ENCODE data around the gene ZSCAN26. TPM values are rescaled to one million over a fixed set of nuclear protein-coding genes. Genes with fewer than 3 reads are reported as not detected.
"Not testable (repeated sequence)": the region's sequence is repeated elsewhere in the genome, so short reads cannot be mapped to it uniquely, and the experiment has no call there.

The ZSCAN26 gene
- total RNA-seq, 2 experiments from 2014 or later = 9.9 to 10.2 TPM

GRCh38 chr6:28303570-28303969 is 36.6 kb downstream of the ZSCAN26 start:
- CTCF ChIA-PET = no interaction called here
- H3K4me3 Mint-ChIP-seq = no peak overlapping the region
- POLR2A ChIA-PET = no interaction called here
- peaks cover 3% of the 10 kb centered on the region for H3K36me3 Mint-ChIP-seq (ENCODE audit: low read depth)
- H3K4me1 Mint-ChIP-seq = peaks cover 14% of the 10 kb centered on the region
- no peak overlapping the region for H3K27ac Mint-ChIP-seq
- peaks cover 6% of the 10 kb centered on the region for H3K27me3 Mint-ChIP-seq
- no peak for DNase-seq
- no peaks in the 10 kb centered on the region for H3K9me3 Mint-ChIP-seq

- POLR2A ChIA-PET; H3K36me3 Mint-ChIP-seq (ENCODE audit: low read depth); DNase-seq; H3K4me3 Mint-ChIP-seq; H3K27ac Mint-ChIP-seq; CTCF ChIA-PET; H3K9me3 Mint-ChIP-seq: not testable (repeated sequence)
- H3K4me1 Mint-ChIP-seq = peaks cover 14% of the 10 kb centered on the region
- H3K27me3 Mint-ChIP-seq = peaks cover 14% of the 10 kb centered on the region
Observed at GRCh38 chr6:28306363-28306762, 39.4 kb downstream of the ZSCAN26 start.

- Mint-ChIP-seq H3K9me3 (no peaks in the 10 kb centered on the region), H3K27me3 (peaks cover 19% of the 10 kb centered on the region), H3K4me3 (no peak overlapping the region), H3K36me3 (ENCODE audit: low read depth) (no peaks in the 10 kb centered on the region), H3K27ac (no peak overlapping the region), H3K4me1 (no peaks in the 10 kb centered on the region)
- DNase-seq = no peak
- CTCF ChIA-PET = no interaction called here
- POLR2A ChIA-PET = no interaction called here
Observed at GRCh38 chr6:28311139-28311823, 44.3 kb downstream of the ZSCAN26 start.

- Mint-ChIP-seq H3K4me1 (no peaks in the 10 kb centered on the region), H3K27ac (no peak overlapping the region), H3K27me3 (peaks cover 21% of the 10 kb centered on the region), H3K4me3 (no peak overlapping the region), H3K36me3 (ENCODE audit: low read depth) (no peaks in the 10 kb centered on the region), H3K9me3 (no peaks in the 10 kb centered on the region)
- ChIA-PET POLR2A (no interaction called here), CTCF (interaction anchor here (0.7 kb wide), 1 partner anchor 1693 kb away, joined by 4 read pairs; no protein-coding TSS in a partner anchor)
- DNase-seq = no peak
Observed at GRCh38 chr6:28312939-28313338, 46.0 kb downstream of the ZSCAN26 start.

- H3K9me3 Mint-ChIP-seq = no peaks in the 10 kb centered on the region
- ChIA-PET CTCF (no interaction called here), POLR2A (no interaction called here)
- H3K4me3 Mint-ChIP-seq = no peak overlapping the region
- peaks cover 10% of the 10 kb centered on the region for H3K27me3 Mint-ChIP-seq
- no peak overlapping the region for H3K27ac Mint-ChIP-seq
- no peaks in the 10 kb centered on the region for H3K4me1 Mint-ChIP-seq
- no peaks in the 10 kb centered on the region for H3K36me3 Mint-ChIP-seq (ENCODE audit: low read depth)
- no peak for DNase-seq
Observed at GRCh38 chr6:28315628-28316027, 48.7 kb downstream of the ZSCAN26 start.

- H3K27me3 Mint-ChIP-seq = peaks cover 13% of the 10 kb centered on the region
- POLR2A ChIA-PET = not testable (repeated sequence)
Observed at GRCh38 chr6:28317866-28318265, 50.9 kb downstream of the ZSCAN26 start.

GRCh38 chr6:28322661-28323060 is 55.7 kb downstream of the ZSCAN26 start:
- Mint-ChIP-seq H3K36me3 (ENCODE audit: low read depth) (peaks cover 15% of the 10 kb centered on the region), H3K27me3 (peaks cover 6% of the 10 kb centered on the region), H3K27ac (no peak overlapping the region), H3K4me3 (no peak overlapping the region), H3K9me3 (peaks cover 34% of the 10 kb centered on the region), H3K4me1 (no peaks in the 10 kb centered on the region)
- CTCF ChIA-PET = interaction anchor here (1.6 kb wide), 1 partner anchor 218 kb away, joined by 3 read pairs; no protein-coding TSS in a partner anchor
- no peak for DNase-seq
- POLR2A ChIA-PET = no interaction called here

More at GRCh38 chr6:28317866-28318265, 50.9 kb downstream of the ZSCAN26 start:
- H3K36me3 Mint-ChIP-seq (ENCODE audit: low read depth); CTCF ChIA-PET; H3K9me3 Mint-ChIP-seq; H3K4me1 Mint-ChIP-seq; H3K4me3 Mint-ChIP-seq; H3K27ac Mint-ChIP-seq; DNase-seq: not testable (repeated sequence)

GRCh38 chr6:28323813-28324424 is 57.0 kb downstream of the ZSCAN26 start:
- H3K27ac Mint-ChIP-seq = no peak overlapping the region
- H3K36me3 Mint-ChIP-seq (ENCODE audit: low read depth) = peaks cover 17% of the 10 kb centered on the region
- DNase-seq = no peak
- H3K4me3 Mint-ChIP-seq = no peak overlapping the region
- peaks cover 40% of the 10 kb centered on the region for H3K9me3 Mint-ChIP-seq
- POLR2A ChIA-PET = interaction anchor here (0.8 kb wide), 1 partner anchor 24 kb away, joined by 3 read pairs; no protein-coding TSS in a partner anchor
- CTCF ChIA-PET = no interaction called here
- peaks cover 6% of the 10 kb centered on the region for H3K27me3 Mint-ChIP-seq
- H3K4me1 Mint-ChIP-seq = no peaks in the 10 kb centered on the region

- peaks cover 6% of the 10 kb centered on the region for H3K27me3 Mint-ChIP-seq
- no peak overlapping the region for H3K4me3 Mint-ChIP-seq
- H3K36me3 Mint-ChIP-seq (ENCODE audit: low read depth) = peaks cover 17% of the 10 kb centered on the region
- POLR2A ChIA-PET = no interaction called here
- H3K9me3 Mint-ChIP-seq = peaks cover 46% of the 10 kb centered on the region
- H3K27ac Mint-ChIP-seq = no peak overlapping the region
- DNase-seq = no peak
- no peaks in the 10 kb centered on the region for H3K4me1 Mint-ChIP-seq
- CTCF ChIA-PET = no interaction called here
Observed at GRCh38 chr6:28326371-28326948, 59.5 kb downstream of the ZSCAN26 start.

Other genes starting within 250 kb of the ZSCAN26 start
- under 1 TPM; 0.40 to 0.50 TPM for gene ZNF165, start 186.6 kb upstream of the ZSCAN26 start, total RNA-seq
- gene ZSCAN16, start 142.5 kb upstream of the ZSCAN26 start, total RNA-seq = 1 to 10 TPM; 5.3 TPM
- 10 to 100 TPM; 20.9 to 21.6 TPM for gene ZKSCAN8, start 125.3 kb upstream of the ZSCAN26 start, total RNA-seq
- gene ZSCAN9, start 41.9 kb upstream of the ZSCAN26 start, total RNA-seq = 1 to 10 TPM; 4.9 to 5.6 TPM
- gene ZKSCAN4, start 14.9 kb upstream of the ZSCAN26 start, total RNA-seq = 1 to 10 TPM; 6.3 to 6.6 TPM
- gene NKAPL, start 7.8 kb upstream of the ZSCAN26 start, total RNA-seq = not detected
- 1 to 10 TPM; 1.8 to 2.0 TPM for gene PGBD1, start 14.4 kb downstream of the ZSCAN26 start, total RNA-seq
- 1 to 10 TPM in 1 of 2 experiments, under 1 TPM in 1; 0.88 to 1.0 TPM for gene ZSCAN31, start 69.0 kb downstream of the ZSCAN26 start, total RNA-seq
- 1 to 10 TPM; 5.5 to 6.5 TPM for gene ZKSCAN3, start 82.8 kb downstream of the ZSCAN26 start, total RNA-seq
- gene ZSCAN12, start 132.6 kb downstream of the ZSCAN26 start, total RNA-seq = 1 to 10 TPM; 4.6 to 4.9 TPM
- gene ZSCAN23, start 176.3 kb downstream of the ZSCAN26 start, total RNA-seq = under 1 TPM; 0.38 to 0.45 TPM
- not detected for gene GPX6, start 248.7 kb downstream of the ZSCAN26 start, total RNA-seq

All from activated CD4-positive, alpha-beta memory T cell treated with anti-CD3 and anti-CD28 coated beads, Interleukin-2, amount 10 ng/mL, durations not matched to agents 7 days and 5 days (primary cell).